Measurements from ENCODE around the gene CHMP1A.

DNA sequence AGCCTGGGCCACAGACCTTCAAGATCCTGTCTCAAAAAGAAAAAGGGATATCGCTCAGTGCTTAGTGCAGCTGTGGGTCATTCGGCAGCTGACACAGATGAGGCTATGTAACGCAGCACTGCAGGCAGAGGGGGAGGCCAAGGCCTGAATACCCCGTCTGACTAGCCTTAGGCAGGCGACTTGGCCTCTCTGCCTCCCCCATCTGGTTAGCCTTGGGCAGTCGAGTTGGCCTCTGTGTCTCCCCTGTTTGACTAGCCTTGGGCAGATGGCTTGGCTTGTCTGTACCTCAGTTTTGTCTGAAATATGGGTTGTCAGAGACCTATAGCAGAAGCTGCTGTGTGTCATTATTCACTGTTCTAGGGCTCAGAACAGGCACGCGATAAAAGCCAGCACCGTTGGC is 10.1 kb upstream of the CHMP1A start:
- TF ChIP-seq SUZ12 (IDR thresholded peaks at IDR 0.05; ENCODE audit: extremely low read depth, insufficient read depth, insufficient read length) = no peak
- TF ChIP-seq YY1 (IDR thresholded peaks at IDR 0.05; ENCODE audit: insufficient read depth, insufficient read length) = no peak
- no peak for TF ChIP-seq ZNF274 (IDR thresholded peaks at IDR 0.05; ENCODE audit: low read depth, low read length)
